Testis (tissue), 2 donors: ENCODE results near the gene TXNRD2.

Source experiments
- CTCF ChIP-seq, 3 experiments: fragments of 450-650 bp in 2 of 3; fragments of 200-600 bp in 1 of 3; sonication (generic) in 1 of 3; IDR thresholded peaks; one replicate each; pipeline ENCODE4 v1.5.1; 2016 to 2019; ENCODE audit warnings: antibody characterized with exemption in 3 of 3, mild to moderate bottlenecking in 2 of 3, moderate library complexity in 1 of 3
- POLR2A ChIP-seq: fragments of 450-650 bp; IDR thresholded peaks from one replicate; pipeline ENCODE4 v1.6.1; 2017; ENCODE audit warnings: antibody characterized with exemption, mild to moderate bottlenecking, moderate library complexity

DNA sequence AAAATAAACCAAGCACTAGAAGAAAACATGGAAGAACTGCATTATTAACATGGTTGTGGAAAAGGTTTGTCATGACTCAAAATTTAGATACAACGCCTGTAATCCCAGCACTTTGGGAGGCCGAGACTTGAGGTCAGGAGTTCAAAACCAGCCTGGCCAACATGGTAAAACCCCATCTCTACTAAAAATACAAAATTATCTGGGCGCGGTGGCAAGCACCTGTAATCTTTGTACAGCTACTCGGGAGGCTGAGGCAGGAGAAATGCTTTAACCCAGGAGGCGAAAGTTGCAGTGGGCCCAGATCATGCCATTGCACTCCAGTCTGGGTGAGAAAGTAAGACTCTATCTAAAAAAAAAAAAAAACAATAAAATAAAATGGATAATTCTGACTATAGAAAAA lies 110.6 kb downstream of the TXNRD2 start:
- TF ChIP-seq POLR2A = no peak
- no peak for TF ChIP-seq CTCF (IDR thresholded peaks at IDR 0.05)
